ENCODE data around the gene TRANK1.

The TRANK1 gene

DNA sequence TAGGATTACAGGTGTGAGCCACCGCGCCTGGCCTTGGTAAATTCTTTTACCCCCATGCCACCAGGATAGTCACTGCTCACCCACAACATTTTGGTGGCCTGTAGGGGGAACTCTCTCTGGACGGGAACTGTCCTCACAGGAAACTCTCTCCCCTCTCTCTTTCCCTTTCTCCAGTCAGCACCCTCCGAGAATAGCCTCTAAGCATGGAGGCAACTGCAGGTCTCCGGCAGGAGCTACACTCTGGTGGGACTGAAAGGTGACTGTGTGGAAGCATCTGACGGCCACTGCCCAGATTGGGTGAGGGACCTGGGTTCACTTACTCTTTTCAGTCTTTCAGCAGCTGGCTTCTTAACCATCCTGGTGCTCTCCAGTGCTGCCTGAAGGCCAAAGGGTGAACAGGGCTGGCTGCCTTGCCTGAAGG, 21.3 kb downstream of the TRANK1 start:
- Histone ChIP-seq H3K4me3 (ENCODE audit: low read depth, low read length) (no peak overlapping the region), H3K4me1 (peaks cover 4% of the 10 kb centered on the region), H2AFZ (no peak overlapping the region), H3K36me3 (ENCODE audit: control insufficient read depth, insufficient read depth, low read length) (no peaks in the 10 kb centered on the region), H3K4me2 (ENCODE audit: low read length) (no peak overlapping the region), H3K9me3 (ENCODE audit: control insufficient read depth, low read length) (no peaks in the 10 kb centered on the region), H3K9ac (no peak overlapping the region), H3K27ac (no peak overlapping the region), H3K79me2 (no peaks in the 10 kb centered on the region), H3K27me3 (ENCODE audit: control insufficient read depth, insufficient read depth, low read length) (no peaks in the 10 kb centered on the region)
- TF ChIP-seq, protein P1, sequence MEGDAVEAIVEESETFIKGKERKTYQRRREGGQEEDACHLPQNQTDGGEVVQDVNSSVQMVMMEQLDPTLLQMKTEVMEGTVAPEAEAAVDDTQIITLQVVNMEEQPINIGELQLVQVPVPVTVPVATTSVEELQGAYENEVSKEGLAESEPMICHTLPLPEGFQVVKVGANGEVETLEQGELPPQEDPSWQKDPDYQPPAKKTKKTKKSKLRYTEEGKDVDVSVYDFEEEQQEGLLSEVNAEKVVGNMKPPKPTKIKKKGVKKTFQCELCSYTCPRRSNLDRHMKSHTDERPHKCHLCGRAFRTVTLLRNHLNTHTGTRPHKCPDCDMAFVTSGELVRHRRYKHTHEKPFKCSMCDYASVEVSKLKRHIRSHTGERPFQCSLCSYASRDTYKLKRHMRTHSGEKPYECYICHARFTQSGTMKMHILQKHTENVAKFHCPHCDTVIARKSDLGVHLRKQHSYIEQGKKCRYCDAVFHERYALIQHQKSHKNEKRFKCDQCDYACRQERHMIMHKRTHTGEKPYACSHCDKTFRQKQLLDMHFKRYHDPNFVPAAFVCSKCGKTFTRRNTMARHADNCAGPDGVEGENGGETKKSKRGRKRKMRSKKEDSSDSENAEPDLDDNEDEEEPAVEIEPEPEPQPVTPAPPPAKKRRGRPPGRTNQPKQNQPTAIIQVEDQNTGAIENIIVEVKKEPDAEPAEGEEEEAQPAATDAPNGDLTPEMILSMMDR (IDR thresholded peaks at IDR 0.05) = peak; percentile 22

DNA sequence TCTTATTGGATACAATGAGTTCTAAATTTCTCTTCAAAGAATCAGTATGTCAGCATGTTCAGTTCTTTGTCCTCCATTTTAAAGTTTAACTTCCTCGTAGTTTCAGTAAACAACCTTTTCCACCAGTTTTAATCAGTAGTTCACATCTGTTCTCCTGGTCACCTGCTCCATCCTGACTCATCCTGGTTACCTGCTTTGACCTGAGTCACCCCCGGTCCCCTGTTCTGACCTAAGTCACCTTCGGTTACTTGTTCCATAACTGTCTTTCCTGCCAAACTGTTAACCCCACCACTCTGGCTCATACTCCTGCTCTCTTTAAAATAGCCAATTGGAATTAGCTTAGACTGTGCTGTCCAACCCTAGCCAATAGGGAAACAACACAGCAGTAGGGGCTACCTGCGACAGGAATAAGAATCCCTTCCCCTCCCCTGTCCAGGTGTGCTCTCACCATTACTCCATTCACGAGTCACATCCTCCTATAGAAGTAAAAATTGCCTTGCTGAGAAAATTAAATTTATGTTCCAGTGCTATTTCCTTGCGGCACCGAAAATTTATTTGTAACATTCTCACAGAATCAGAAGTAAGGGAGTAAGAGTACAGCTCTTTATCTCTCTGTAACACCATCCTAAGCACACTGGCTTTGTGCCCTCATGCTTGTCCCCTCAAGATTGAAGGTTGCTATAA, 23.8 kb downstream of the TRANK1 start:
- Histone ChIP-seq H3K4me1 (no peaks in the 10 kb centered on the region), H3K4me3 (ENCODE audit: low read depth, low read length) (no peak overlapping the region), H3K9me3 (ENCODE audit: control insufficient read depth, low read length) (no peaks in the 10 kb centered on the region), H3K4me2 (ENCODE audit: low read length) (no peak overlapping the region), H3K9ac (no peak overlapping the region), H3K79me2 (no peaks in the 10 kb centered on the region), H2AFZ (no peak overlapping the region), H3K27me3 (ENCODE audit: control insufficient read depth, insufficient read depth, low read length) (no peaks in the 10 kb centered on the region), H3K36me3 (ENCODE audit: control insufficient read depth, insufficient read depth, low read length) (no peaks in the 10 kb centered on the region), H3K27ac (no peak overlapping the region)
- TF ChIP-seq, protein P1 (IDR thresholded peaks at IDR 0.05) = no peak

DNA sequence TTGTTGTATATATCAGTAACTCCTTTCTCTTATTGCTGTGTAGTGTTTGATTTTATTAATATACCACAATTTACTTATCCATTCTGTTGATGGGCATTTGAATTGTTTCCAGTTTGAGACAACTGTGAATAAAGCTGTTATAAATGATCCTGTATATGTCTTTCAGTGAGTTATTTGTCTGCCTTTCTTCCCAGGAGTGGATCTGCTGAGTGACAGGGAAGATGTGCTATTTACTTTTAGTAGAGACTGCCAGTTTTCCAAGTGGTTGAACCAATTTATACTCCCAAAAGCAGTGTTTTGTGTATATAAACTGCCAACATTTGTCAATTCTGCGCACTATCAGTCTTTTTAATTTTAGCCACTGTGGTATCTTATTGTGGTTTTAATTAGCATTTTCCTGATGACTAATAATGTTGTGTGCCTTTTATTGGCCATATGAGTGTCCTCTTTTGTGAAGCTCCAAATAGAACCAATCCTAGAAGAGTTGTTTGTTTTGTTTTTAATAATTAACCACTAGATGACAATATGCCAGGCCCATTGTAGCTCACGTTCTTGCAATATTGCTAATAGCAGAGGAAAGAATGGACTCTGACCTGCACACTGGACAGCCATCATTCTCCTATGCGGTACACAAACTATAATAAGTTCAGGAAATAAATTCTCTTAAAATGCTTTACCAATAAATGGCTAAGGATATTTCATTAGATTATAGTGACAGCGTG, 25.3 kb downstream of the TRANK1 start:
- TF ChIP-seq, protein P1 (IDR thresholded peaks at IDR 0.05) = no peak
- H3K4me2 ChIP-seq (ENCODE audit: low read length) = no peak overlapping the region
- H3K36me3 ChIP-seq (ENCODE audit: control insufficient read depth, insufficient read depth, low read length) = no peaks in the 10 kb centered on the region
- H2AFZ ChIP-seq = no peak overlapping the region
- H3K4me3 ChIP-seq (ENCODE audit: low read depth, low read length) = no peak overlapping the region
- no peaks in the 10 kb centered on the region for H3K9me3 ChIP-seq (ENCODE audit: control insufficient read depth, low read length)
- no peaks in the 10 kb centered on the region for H3K27me3 ChIP-seq (ENCODE audit: control insufficient read depth, insufficient read depth, low read length)
- no peaks in the 10 kb centered on the region for H3K4me1 ChIP-seq
- H3K27ac ChIP-seq = no peak overlapping the region
- H3K79me2 ChIP-seq = no peaks in the 10 kb centered on the region
- no peak overlapping the region for H3K9ac ChIP-seq

DNA sequence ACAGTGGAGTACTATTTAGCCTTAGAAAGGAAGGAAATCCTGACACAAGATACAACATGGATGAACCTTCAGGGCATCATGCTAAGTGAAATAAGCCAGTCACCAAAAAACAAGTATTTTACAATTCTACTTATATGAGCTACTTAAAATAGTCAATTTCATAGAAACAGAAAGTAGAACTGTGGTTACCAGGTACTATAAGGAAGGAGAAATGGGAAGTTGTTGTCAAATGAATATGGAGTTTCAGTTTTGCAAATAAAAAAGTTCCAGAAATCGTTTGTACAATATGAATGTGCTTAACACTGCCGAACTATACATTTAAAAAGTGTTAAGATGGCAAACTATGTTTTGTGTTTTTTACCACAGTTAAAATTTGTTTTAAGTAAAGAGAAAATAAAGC, 26.8 kb downstream of the TRANK1 start:
- H3K79me2 ChIP-seq = no peaks in the 10 kb centered on the region

More for the DNA sequence above, 26.8 kb downstream of the TRANK1 start:
- Histone ChIP-seq H3K4me3 (ENCODE audit: low read depth, low read length) (no peak overlapping the region), H3K9me3 (ENCODE audit: control insufficient read depth, low read length) (no peaks in the 10 kb centered on the region), H3K4me2 (ENCODE audit: low read length) (no peak overlapping the region), H3K36me3 (ENCODE audit: control insufficient read depth, insufficient read depth, low read length) (no peaks in the 10 kb centered on the region), H2AFZ (no peak overlapping the region), H3K27ac (no peak overlapping the region), H3K9ac (no peak overlapping the region), H3K27me3 (ENCODE audit: control insufficient read depth, insufficient read depth, low read length) (no peaks in the 10 kb centered on the region), H3K4me1 (no peaks in the 10 kb centered on the region)
- TF ChIP-seq, protein P1 (IDR thresholded peaks at IDR 0.05) = no peak
